Esophagus muscularis mucosa (tissue), 4 donors: ENCODE data around the gene ERBB4. TPM values are rescaled to one million over a fixed set of nuclear protein-coding genes. Genes with fewer than 3 reads are reported as not detected.

Experiments used
- DNase-seq: peaks from one replicate; pipeline ENCODE4 v3.0.0-alpha.2; 2017; ENCODE audit errors: extremely low spot score
- H3K27ac ChIP-seq, 4 donors: fragments of 200-600 bp; sonication (generic); replicated peaks in 1 of 4; 1 replicate in 3 of 4; 2 replicates in 1 of 4; pipeline ENCODE4 v1.5.1; 2016 to 2019; ENCODE audit warnings: mild to moderate bottlenecking in 1 of 4
- H3K27me3 ChIP-seq, 4 donors: fragments of 200-600 bp; sonication (generic); one replicate each; pipeline versions ENCODE4 v1.5.1 to v1.6.0; 2016 to 2019
- H3K36me3 ChIP-seq, 4 donors: fragments of 200-600 bp; sonication (generic); one replicate each; pipeline ENCODE4 v1.5.1; 2016 to 2019
- H3K4me1 ChIP-seq, 4 donors: fragments of 200-600 bp; sonication (generic); one replicate each; pipeline ENCODE4 v1.5.1; 2016 to 2019
- H3K4me3 ChIP-seq, 4 donors: fragments of 200-600 bp; sonication (generic); 1 replicate in 2 of 4; 2 replicates in 2 of 4; pipeline ENCODE4 v1.5.1; 2016 to 2019; ENCODE audit warnings: mild to moderate bottlenecking in 4 of 4, moderate library complexity in 1 of 4
- H3K9me3 ChIP-seq, 4 donors: fragments of 200-600 bp; sonication (generic); 1 replicate in 3 of 4; 2 replicates in 1 of 4; pipeline ENCODE4 v1.5.1; 2016 to 2019
- CTCF ChIP-seq, 3 experiments: fragments of 200-600 bp in 2 of 3; fragments of 450-650 bp in 1 of 3; sonication (generic) in 2 of 3; IDR thresholded peaks; one replicate each; pipeline ENCODE4 v1.5.1; 2017 to 2019; ENCODE audit warnings: antibody characterized with exemption in 3 of 3, mild to moderate bottlenecking in 2 of 3, moderate library complexity in 1 of 3
- EP300 ChIP-seq: sonication (generic); formaldehyde crosslinking; IDR thresholded peaks from one replicate; pipeline ENCODE4 v1.6.1; 2017; ENCODE audit warnings: antibody characterized with exemption
- POLR2A ChIP-seq: fragments of 450-650 bp; IDR thresholded peaks from one replicate; pipeline ENCODE4 v1.6.1; 2017; ENCODE audit warnings: antibody characterized with exemption, moderate library complexity, mild to moderate bottlenecking, low read depth
- POLR2AphosphoS5 ChIP-seq, 2 donors: sonication (generic); formaldehyde crosslinking; IDR thresholded peaks; one replicate each; pipeline ENCODE4 v1.6.1; 2017; ENCODE audit warnings: antibody characterized with exemption in 2 of 2
- WGBS: methylation state at CpG from one replicate; pipeline ENCODE4 v1.1.5; 2018; 5-methylcytosine and 5-hydroxymethylcytosine counted together
- intact Hi-C: fragments of 100-400 bp; cut with DNase I; formaldehyde crosslinking; loops from one replicate; pipeline ENCODE4 v1.15.1; 2023
- total RNA-seq, 4 donors: library from RNA; depleted of rRNA; stranded (reverse); fragments of >200 nt; gene quantifications; one replicate each; pipeline versions ENCODE4 v1.1.0 to v1.2.1, GENCODE V29; 2016

The ERBB4 gene
- total RNA-seq, 4 donors from 2014 or later = under 0.01 to 0.19 (median 0.17) TPM

DNA sequence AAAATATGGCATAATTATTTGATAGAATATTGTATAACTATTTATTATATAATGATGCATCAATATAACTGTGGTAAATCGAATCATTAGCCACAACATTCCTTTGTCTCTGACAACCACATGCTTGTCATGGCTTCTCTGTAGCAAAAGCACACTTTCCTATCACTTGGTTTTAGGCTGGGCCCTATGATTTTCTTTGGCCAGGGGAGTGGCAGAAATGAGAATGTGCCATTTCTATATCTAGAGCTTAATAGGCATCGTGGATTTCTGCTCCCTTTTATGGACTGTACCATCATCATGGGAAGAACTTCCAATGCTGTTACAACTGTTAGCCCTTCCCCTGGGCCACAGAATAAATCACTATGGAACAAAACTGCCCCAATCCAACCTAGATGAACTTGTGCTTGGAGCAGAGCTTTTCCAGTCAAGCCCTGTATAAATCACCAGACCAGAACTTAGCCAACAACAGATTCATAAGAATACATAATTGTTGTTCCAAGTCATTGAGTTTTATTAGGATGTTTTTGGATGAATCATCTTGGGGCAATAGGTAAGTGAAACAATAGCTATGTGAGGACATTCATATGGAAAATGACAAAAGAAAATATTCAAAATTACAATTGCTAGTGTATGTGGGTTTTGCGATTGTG lies 715.8 kb downstream of the ERBB4 start:
- Histone ChIP-seq H3K36me3 (no peaks in the 10 kb centered on the region), H3K27me3 (no peaks in the 10 kb centered on the region), H3K4me1 (no peaks in the 10 kb centered on the region), H3K9me3 (peaks cover 0 to 12% (median 3%) of the 10 kb centered on the region in 4 donors), H3K27ac (no peak overlapping the region), H3K4me3 (no peak overlapping the region)
- TF ChIP-seq POLR2AphosphoS5 (IDR thresholded peaks at IDR 0.05) = no peak
- no peak for TF ChIP-seq CTCF (IDR thresholded peaks at IDR 0.05)
- TF ChIP-seq POLR2A = no peak
- TF ChIP-seq EP300 = no peak
- intact Hi-C loops = no loop called here
- DNase-seq = no peak
- 95% methylated on average over 3 of the region's 3 CpGs for WGBS

DNA sequence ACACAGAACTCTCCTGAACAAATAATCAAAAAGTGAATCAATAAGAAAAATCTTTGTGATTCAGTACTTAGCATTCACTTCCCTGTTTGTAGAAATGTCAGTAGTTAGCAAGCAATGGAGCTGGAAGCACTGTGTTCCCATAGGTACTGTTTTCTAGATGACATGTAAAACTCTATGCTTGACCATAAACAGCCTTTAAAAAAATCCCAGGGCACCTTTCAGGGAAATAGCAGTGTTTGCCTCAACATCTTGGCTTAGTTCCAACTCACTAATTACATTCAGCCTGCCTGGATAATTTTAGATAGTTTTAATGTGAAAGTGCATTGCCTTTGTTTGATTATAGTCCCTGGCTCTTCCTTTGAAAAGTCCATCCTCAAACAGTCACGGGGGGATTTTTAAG lies 721.8 kb downstream of the ERBB4 start:
- intact Hi-C loops = no loop called here

GRCh38 chr2:211812587-211812986 lies 726.0 kb downstream of the ERBB4 start:
- Histone ChIP-seq H3K4me1 (no peaks in the 10 kb centered on the region), H3K27ac (no peak overlapping the region), H3K36me3 (no peaks in the 10 kb centered on the region), H3K27me3 (no peaks in the 10 kb centered on the region), H3K9me3 (no peaks in the 10 kb centered on the region), H3K4me3 (no peak overlapping the region)
- DNase-seq = no peak
- TF ChIP-seq CTCF (IDR thresholded peaks at IDR 0.05) (no peak), POLR2A (no peak), POLR2AphosphoS5 (IDR thresholded peaks at IDR 0.05) (no peak)
- 82% methylated on average over 3 of the region's 4 CpGs for WGBS
- intact Hi-C loops = no loop called here

More for the DNA sequence above, 721.8 kb downstream of the ERBB4 start:
- TF ChIP-seq POLR2AphosphoS5 (IDR thresholded peaks at IDR 0.05) (no peak), EP300 (no peak), CTCF (IDR thresholded peaks at IDR 0.05) (no peak), POLR2A (no peak)
- DNase-seq = no peak
- peaks cover 0 to 12% (median 3%) of the 10 kb centered on the region in 4 donors for H3K9me3 ChIP-seq
- H3K4me1 ChIP-seq = no peaks in the 10 kb centered on the region
- no peak overlapping the region for H3K27ac ChIP-seq
- H3K36me3 ChIP-seq = no peaks in the 10 kb centered on the region
- 50% methylated on average over 1 of the region's 1 CpG for WGBS
- H3K27me3 ChIP-seq = no peaks in the 10 kb centered on the region
- no peak overlapping the region for H3K4me3 ChIP-seq

GRCh38 chr2:211802666-211803065 lies 735.9 kb downstream of the ERBB4 start:
- TF ChIP-seq POLR2AphosphoS5 (IDR thresholded peaks at IDR 0.05) (no peak), EP300 (no peak), POLR2A (no peak), CTCF (IDR thresholded peaks at IDR 0.05) (no peak)
- H3K9me3 ChIP-seq = no peaks in the 10 kb centered on the region
- no peaks in the 10 kb centered on the region for H3K36me3 ChIP-seq
- no peaks in the 10 kb centered on the region for H3K4me1 ChIP-seq
- DNase-seq = no peak
- H3K4me3 ChIP-seq = no peak overlapping the region
- 67% methylated on average over 4 of the region's 4 CpGs for WGBS
- H3K27me3 ChIP-seq = no peaks in the 10 kb centered on the region
- H3K27ac ChIP-seq = no peak overlapping the region
- intact Hi-C loops = no loop called here

DNA sequence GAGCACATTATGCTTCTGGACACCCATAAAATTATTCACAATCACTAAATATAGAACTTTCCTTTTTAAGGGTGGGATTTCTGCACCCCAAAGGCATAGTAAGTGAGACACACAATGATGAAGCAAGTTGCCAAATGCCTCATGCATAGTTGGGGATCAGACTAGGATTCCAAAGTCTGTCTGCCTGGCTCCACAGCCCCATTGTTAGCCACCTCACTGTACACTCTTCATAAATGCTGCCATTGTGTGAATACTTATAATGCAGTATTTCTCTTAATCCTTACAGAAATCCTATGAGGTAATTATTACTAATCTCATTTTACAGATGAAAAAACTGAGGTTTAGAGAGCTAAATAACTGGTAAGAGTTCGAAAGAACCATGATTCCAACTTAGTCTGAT lies 738.6 kb downstream of the ERBB4 start:
- Histone ChIP-seq H3K9me3 (no peaks in the 10 kb centered on the region), H3K4me3 (no peak overlapping the region), H3K4me1 (no peaks in the 10 kb centered on the region), H3K27me3 (no peaks in the 10 kb centered on the region), H3K27ac (no peak overlapping the region), H3K36me3 (no peaks in the 10 kb centered on the region)
- intact Hi-C loops = no loop called here
- WGBS = 80% methylated on average over 1 of the region's 1 CpG
- no peak for DNase-seq
- no peak for TF ChIP-seq POLR2AphosphoS5 (IDR thresholded peaks at IDR 0.05)
- TF ChIP-seq POLR2A = no peak
- TF ChIP-seq CTCF (IDR thresholded peaks at IDR 0.05) = no peak
- TF ChIP-seq EP300 = no peak
